ENCODE measurements around the gene IKZF4.
"Not testable (repeated sequence)": the region's sequence is repeated elsewhere in the genome, so short reads cannot be mapped to it uniquely, and the experiment has no call there.

Gene IKZF4

DNA sequence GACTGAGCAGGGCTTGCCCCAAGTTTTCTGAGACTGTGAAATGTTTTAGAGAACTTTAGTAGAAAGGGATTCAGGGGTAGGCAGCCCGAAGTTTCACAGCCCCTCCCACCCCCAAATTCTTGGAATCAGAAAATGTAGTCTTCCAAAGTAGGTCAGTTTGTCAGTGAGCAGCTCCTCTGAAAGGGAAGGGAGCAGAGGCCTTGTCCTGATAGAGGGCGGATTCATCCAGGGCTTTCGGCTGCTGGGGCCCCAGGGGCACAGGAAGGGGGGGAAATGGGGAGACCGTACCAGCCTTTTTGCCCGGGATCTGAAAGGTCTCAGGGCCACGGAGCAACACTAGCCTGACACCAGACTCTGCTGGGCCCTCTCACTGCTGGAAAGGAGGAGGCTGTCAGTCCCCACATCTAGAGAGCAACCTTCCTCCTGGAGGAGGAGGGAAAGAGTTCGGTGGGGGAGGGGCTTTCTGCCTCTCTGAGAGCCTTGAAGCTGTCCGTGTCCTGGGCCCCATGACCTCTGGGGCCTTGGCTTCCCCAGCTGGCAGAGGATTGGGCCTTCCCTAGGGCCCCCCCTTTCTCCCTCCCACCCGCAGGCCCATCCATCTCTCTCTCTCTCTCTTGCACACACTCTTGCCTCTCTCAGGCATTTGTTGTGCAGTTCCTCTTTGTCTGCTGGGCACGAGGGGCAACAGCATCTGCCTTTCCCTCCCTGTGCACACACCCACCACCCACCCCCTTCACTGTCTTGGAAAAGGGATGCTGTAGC is at the start of gene IKZF4:
TSS of gene IKZF4 (plus strand) at position 621 of the 762 bp plus-strand sequence. CDS start 451 bp downstream, outside the sequence.
- DNase-seq, result no peak

DNA sequence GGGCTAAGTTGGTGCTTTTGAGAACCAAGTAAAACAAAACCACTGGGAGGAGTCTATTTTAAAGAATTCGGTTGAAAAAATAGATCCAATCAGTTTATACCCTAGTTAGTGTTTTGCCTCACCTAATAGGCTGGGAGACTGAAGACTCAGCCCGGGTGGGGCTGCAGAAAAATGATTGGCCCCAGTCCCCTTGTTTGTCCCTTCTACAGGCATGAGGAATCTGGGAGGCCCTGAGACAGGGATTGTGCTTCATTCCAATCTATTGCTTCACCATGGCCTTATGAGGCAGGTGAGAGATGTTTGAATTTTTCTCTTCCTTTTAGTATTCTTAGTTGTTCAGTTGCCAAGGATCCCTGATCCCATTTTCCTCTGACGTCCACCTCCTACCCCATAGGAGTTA is 48.8 kb upstream of the IKZF4 start:
- no peak for DNase-seq

DNA sequence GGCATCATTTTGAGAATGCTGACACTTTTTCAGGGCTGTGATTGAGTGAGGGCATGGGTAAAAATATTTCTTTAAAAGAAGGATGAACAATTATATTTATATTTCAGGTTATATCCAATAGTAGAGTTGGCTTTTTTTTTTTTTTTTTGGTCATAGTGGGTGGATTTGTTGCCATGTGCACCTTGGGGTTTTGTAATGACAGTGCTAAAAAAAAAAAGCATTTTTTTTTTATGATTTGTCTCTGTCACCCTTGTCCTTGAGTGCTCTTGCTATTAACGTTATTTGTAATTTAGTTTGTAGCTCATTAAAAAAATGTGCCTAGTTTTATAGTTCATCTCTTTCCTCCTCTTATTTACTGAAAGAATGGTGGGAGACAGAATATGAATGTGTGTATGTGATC is 48.4 kb upstream of the IKZF4 start:
- DNase-seq, result no peak

DNA sequence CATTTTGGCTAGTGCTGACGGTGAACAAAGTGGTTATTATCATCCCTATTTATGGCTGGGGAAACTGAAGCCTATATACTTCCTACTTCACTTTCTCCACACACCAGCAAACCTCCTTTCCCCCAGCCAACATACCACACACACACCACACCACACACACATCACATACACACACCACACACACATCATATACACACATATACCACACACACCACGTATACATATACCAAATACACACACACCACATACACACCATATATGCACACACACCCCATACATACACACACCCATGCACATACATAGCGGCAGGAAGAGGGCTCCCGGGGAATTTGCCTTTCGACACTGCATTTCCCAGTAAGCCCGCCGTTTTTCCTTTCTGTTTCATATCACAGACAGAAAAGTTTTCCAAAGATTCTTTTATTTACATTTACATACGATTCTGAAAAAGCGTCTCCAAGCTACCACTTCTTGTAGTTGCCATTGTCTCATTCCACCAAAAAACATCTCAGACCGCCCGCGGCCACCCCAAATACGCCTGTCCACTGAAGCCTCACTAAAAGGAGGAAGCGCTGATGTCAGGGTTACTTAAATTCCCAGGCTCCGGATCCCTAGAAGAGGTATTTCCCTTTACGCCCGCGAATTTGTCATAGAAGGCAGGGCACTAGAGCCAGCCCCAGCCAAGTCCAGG is 47.8 kb upstream of the IKZF4 start:
- DNase-seq, result no peak

DNA sequence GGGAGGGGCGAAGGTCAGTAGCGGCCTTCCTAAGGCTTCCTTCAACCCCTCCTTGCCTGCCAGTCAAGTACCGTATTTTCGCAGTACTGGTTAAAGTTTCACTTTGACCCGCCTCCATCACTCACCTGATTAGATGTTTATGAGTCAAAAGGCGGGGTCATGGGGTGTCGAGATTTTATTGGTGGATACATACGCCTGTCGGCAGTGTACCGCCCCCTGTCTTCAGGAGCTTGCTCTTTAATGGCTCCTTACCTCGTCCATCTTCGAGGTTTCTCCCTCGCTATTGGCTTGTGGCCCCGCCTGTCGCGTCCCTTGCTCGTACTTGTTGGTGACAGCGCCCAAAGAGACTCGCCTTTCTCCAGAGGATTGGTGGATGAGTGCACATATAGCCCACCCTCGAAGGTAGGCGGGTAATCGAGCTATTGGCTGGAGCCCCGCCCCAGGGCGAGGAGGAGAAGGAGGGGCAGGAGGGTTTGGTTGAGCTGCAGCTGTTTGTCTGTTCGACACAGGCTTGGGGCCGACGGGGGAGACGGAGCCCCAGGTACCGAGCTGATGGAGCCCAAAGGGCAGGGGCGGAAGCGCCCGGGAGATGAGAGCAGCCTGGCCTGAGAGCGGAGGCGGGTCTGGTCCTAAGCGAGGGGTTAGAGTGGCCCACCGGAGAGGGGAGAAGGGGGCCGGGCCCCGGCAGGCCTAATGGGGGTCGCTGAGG is 47.1 kb upstream of the IKZF4 start, which contains the start of gene RAB5B:
TSS of gene RAB5B (plus strand) at position 480 of the 709 bp plus-strand sequence. CDS start 12,883 bp downstream, outside the sequence.
- DNase-seq, result peak; percentile 97

DNA sequence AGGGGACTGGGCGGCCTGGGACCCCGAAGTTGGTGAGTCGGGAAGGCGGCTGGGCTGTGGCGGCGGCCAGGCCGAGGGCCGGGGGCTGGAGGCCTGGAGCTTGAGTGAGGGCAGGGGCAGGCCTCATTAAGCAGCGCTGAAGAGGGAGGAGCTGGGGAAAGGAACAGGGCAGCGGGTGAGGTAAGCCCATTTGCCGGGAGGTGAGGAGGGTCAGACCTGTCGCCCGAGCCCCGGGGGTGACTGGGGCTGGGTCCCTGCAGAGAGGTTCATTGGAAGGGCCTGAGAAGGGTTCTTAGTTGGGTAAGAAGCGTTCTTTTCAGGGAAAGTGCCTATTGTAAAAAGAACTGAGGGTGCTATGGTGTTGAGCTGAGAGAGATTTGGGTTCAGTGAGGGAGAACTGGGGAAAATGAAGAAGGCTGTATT is 46.5 kb upstream of the IKZF4 start:
- DNase-seq, result no peak

DNA sequence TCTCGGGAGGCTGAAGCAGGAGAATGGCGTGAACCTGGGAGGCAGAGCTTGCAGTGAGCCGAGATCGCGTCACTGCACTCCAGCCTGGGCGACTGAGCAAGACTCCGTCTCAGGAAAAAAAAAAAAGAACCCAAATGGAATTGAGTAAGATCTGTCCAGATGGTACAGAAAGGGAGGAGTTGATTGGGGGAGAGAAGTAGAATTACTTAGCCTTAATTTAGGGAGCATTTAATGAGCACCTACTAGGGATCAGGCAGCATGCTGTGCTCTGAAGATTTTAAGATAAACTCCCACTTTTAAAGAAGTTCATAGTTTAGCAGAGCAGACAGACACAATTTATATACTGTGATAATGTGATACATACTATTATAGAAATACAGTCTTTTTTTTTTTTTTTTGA is 42.5 kb upstream of the IKZF4 start:
- DNase-seq, result no peak

DNA sequence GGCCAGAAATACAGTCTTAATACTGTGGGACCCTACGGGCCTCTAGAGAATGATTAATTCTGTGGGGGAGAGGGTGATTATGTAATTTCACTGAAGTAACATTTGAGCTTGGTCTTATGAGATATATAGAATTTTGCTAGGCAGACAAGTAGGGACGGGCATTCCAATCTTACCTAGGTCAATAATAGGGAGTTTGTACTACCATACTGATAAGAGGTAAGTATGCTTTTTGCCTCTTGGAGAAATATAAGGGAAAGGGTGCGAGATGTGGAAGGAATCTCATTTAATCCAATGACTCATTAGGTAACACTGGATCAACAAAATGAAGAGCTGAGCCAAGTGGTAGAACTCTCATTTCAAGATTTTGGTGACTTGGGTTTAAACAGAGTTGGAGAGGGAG is 41.8 kb upstream of the IKZF4 start:
- no peak for DNase-seq

DNA sequence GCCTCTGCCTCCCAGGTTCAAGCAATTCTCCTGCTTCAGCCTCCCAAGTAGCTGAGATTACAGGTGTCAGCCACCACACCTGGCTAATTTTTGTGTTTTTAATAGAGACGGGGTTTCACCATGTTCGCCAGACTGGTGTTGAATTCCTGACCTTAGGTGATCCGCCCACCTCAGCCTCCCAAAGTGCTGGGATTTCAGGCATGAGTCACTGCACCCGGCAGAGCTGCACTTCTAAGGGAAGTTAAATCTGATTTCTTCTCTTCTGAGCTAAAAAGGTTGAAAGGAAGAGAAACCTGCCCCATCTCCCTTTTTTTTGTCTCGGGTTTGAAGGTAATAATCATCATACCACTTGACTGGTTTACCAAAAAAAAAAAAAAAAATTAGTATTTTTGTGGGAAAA is 39.0 kb upstream of the IKZF4 start:
- DNase-seq, result not testable (repeated sequence)

DNA sequence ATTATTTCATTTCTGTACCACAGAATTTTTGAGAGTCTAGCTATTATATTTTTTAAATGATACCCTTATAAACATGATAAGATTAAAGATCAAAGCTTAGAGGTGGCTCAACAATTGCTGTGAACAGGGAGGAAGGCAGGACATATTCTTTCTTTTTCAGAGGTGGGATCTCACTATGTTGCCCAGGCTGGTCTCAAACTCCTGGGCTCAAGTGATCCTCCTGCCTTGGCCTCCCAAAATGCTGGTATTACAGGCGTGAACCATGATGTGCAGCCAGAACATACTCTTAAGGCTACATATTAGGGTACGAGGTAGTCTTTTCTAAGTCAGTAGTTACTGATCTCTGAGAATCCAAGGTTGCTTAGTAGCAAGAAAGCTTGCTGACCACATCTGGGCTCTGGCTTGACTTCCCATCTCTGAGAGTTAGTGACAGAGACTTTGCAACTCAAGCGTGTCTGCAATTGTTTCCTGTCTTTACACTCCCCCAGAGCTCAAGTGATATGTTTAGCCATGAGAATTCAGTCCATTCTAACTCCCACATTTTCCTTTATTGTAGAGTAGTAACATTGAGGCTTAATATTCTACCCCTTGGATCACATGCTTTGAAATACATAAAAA is 38.4 kb upstream of the IKZF4 start:
- DNase-seq, result no peak

DNA sequence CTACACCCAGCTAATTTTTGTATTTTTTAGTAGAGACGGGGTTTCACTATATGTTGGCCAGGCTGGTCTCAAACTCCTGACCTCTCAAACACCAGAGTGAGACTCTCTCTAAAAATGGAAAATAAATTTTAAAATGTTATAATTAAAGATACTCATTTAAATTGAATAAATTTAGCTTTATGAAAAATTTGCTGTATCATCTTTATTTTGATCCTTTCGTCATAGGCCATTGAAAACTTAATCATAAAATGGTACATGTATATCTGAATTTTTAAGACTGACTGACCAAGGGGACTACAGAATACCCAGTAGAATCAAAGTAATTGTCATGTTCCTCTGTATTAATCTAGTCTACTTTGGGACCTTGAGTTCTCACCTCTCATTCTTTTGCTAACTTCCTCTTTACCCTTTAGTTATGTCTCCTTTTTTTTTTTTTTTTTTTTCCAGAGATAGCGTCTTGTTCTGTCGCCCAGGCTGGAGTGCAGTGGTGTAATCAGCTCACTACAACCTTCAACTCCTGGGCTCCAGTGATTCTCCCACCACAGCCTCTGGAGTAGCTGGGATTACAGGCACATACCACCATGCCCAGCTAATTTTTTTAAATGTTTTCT is 37.5 kb upstream of the IKZF4 start:
- DNase-seq, result no peak

DNA sequence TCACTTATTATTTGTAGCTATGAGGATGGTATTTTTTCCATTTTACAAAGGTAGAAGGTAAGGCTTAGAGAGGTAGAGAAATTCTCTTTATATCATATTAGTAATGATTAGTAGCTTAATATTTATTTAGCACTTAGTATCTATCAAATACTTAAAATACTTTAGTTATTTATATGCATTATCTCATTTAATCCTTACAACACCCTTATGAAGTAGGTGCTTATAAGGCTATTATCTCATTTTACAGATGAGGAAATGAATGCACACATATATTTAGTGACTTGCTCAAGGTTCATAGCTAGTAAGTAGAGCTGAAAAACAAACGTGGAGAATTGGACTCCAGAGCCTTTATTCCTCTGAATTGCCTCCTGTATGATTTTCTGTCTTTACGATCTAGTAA is 36.0 kb upstream of the IKZF4 start:
- no peak for DNase-seq

DNA sequence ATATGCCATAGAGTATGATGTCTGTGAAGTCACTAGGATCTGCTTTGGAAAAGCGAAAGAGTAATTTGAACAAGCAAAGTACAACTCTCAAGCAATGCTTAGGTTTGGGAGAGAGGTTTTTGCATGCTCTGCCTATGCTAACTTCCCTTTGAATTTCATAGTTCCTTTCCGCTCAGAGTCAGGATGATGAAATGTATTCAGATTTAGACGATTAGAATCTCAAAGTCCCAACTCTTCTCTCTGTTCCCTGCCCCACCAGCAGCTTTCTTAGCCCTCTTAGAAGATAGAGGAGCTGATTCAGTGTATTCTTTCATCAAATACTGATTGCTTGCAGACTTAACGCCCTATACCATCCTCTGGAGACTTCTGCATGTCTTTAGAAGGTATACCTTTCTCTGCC is 35.5 kb upstream of the IKZF4 start:
- no peak for DNase-seq

DNA sequence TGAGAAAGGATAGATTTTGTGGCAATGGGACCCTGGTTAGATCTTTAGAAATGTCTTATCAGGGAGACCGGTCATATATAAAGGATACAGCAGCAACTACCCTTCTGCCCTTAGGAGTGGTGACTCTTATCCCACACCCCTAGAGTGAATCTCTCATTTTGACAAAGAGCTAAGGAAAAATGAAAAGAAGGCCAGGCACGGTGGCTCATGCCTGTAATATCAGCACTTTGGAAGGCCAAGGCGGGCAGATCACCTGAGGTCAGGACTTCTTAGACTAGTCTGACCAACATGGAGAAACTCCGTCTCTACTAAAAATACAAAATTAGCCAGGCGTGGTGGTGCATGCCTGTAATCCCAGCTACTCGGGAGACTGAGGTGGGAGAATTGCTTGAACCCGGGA is 34.9 kb upstream of the IKZF4 start:
- not testable (repeated sequence) for DNase-seq

DNA sequence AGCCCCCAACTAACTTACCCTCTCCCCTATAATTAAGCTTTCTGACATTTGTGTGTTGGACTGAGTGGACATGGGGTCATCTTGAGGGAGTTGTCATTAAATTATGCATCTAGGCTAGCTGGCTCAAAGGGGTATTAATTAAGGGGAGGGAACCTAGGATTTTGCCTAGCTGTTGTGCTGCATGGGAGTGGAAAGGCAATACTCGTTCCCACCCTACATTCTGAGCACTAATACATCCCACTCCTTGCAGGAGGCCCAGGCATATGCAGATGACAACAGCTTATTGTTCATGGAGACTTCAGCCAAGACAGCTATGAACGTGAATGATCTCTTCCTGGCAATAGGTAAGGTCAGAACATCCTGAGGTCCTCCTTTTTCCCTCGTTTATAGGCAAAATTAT is 29.7 kb upstream of the IKZF4 start:
- no peak for DNase-seq

DNA sequence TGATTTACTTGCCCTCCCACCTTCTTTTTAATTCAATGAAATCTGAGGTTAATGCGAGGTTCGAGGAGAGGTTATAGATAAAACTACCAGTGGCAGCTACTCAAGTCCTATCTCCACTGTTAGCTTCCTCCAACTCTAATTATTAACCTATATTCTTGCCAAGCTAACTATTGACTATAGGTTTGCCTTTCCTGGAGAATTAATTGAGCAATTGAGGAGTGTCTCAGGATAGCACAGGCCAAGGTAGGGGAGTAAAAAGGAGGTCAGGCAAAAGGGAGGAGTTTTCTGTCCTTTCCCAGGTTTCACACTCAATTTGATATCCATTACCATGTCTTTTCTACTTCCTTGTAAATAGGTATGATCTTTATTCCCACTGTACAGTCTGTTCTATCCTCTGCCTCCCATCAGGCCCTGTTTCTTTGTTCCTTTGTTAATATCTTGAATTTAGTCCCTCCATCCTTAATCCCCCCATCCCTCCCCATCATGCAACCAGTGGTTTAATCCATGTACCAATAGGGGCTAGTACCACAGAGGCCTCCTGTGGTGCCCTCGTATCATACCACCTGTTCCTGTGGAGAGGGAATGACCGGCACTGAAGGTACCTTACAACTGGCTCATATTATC is 27.5 kb upstream of the IKZF4 start:
- DNase-seq, result no peak

DNA sequence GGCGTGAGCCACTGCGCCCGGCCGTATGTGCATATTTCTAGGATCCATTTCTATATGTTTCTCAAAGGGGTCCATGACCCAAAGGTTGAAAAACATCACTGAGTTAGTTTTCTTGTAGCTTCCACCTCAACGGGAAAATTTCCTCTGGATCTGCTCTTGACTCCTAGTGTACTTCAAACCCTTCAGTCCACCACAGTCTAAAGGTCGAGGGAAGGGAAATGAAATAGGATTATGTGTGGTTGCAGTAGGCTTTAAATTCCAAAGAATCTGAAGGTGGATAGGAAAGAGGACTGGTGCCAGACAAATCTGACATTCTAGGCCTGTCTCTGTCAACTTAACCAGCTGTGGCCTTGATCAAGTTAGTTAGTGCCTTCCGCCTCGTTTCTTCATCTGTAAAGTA is 25.5 kb upstream of the IKZF4 start:
- DNase-seq, result no peak

DNA sequence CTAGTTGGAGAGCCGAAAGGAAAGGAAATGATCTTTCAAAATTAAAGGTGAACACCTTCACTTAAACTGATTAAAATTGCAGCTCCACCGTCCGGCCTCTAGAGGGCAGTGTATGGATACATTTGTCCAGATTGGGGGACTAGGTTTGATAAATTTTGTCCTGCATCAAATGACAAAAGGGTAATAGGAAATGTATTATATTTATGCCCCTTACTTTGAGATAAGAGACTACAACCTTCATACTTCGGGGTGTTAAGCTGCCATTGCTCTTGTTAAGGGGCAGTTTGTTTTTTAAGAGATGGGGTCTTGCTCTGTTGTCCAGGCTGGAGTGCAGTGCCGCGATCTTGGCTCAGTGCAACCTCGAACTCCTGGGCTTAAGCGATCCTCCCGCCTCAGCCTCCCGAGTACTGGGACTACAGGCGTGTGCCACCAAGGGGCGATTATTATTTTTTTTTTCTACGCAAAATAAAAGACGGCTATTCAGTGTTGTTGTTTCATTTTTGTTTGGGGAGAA is 24.6 kb upstream of the IKZF4 start:
- peak; percentile 50 for DNase-seq

DNA sequence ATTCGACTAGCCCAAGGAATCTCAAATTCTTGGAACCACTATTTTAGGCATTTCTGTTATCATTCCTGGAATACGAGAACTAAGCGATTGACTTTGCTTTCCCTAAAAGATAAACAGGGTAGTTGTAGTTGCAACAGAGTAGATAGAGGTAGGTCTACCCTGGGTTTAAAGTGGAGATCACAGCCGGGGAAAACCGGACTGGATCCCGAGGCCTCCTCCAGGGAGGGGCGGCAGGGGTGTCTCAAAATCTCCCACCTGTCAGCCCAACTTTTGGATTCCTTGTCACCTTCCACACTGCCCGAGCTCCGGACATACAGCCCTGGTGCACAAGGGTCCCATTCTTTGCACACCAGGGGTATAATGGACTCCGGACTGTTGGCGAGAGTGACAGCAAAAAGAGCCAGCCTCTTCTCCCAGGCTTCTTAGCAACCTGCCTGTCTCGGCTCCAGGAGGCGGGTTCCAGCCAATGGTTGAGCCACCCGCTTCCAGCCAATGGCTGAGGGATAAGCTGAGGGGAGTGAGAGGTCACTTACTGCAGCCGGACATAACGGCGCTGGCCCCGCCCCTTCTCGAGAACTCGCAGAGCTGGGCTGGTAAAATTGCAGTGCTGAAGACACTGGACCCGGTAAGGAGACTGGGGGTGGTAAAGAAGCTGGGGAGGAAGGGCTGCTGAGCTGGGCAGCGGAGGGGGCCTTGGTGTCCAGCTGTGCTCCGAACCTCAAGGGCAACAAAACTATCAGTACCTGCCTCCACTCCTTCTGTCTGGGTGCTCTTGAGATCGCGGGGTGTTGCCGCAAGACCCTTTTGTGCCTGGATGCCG is 23.9 kb upstream of the IKZF4 start, which contains the start of gene SUOX:
TSS of gene SUOX (plus strand) at position 562 of the 820 bp plus-strand sequence. CDS start 4,946 bp downstream, outside the sequence.
- no peak for DNase-seq

DNA sequence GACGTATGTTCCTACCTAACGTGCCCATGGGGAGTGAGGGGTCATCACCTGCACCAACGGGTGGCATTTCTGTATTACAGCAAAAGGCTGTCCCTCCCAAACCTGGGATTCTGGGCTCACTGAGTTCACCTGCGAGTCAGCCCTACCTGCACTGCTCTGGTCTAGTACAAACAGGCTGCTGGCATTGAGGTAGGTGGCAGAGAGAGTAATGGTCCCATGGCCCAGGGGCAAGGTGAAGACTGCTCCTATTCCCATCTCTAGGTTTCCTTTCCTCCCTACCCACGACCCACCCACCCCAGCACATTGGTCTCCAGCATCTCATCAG is 23.3 kb upstream of the IKZF4 start:
- no peak for DNase-seq

DNA sequence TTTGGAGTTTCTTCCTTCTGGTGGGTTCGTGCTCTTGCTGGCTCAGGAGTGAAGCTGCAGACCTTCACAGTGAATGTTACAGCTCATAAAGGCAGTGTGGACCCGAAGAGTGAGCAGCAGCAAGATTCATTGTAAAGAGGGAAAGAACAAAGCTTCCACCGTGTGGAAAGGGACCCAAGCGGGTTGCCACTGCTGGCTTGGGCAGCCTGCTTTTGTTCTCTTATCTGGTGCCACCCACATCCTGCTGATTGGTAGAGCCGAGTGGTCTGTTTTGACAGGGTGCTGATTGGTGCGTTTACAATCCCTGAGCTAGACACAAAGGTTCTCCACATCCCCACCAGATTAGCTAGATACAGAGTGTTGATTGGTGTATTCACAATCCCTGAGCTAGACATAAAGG is 21.3 kb upstream of the IKZF4 start:
- not testable (repeated sequence) for DNase-seq
